Measurements from ENCODE around the gene DNAJC18. TPM values are rescaled to one million over a fixed set of nuclear protein-coding genes. Genes with fewer than 3 reads are reported as not detected.

The DNAJC18 gene
- total and polyA plus RNA-seq, 8 donors: under 0.01 to 12.1 (median 2.3) TPM; not detected in 1

DNA sequence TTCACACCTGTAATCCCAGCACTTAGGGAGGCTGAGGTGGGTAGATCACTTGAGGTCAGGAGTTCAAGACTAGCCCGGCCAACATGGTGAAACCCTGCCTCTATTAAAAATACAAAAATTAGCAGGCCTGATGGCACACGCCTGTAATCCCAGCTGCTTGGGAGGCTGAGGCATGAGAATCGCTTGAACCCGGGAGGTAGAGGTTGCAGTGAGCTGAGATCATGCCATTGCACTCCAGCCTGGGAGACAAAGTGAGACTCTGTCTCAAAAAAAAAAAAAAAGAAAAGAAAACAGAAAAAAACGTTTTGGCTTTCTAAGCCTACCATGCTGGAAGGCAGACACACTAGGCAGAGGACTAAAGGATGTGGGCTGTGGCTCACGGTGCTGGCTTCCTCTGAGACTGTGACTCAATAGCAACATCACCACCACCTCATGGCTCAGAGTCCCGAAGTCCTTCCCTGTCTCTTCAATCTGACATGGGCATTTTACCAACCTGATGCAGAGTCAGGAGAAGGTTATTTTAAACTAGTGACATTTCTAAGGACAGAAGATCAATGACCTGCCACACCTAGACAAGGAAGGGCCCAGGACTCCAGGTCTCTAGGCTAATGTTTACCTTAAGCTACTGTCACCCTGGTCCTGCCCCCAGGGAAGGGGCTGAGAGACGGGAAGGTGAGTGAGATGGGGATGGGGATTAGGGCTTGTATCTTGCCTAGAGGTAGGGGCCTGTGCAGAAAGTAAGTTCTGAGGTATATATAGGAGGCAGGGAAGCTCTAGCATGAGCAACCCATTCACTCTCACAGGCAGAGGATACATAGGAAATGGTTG, 19.5 kb upstream of the DNAJC18 start:
- intact Hi-C loops (cut with DNase I; ENCODE audit: low total_unique reads): no loop called here
- 56 to 69% (median 63%) methylated on average over 8 of the region's 8 CpGs for WGBS, 5 donors
- H3K4me1 ChIP-seq: peaks cover 10 to 24% (median 15%) of the 10 kb centered on the region in 4 donors
- H3K27me3 ChIP-seq: no peaks in the 10 kb centered on the region
- TF ChIP-seq, protein P1, sequence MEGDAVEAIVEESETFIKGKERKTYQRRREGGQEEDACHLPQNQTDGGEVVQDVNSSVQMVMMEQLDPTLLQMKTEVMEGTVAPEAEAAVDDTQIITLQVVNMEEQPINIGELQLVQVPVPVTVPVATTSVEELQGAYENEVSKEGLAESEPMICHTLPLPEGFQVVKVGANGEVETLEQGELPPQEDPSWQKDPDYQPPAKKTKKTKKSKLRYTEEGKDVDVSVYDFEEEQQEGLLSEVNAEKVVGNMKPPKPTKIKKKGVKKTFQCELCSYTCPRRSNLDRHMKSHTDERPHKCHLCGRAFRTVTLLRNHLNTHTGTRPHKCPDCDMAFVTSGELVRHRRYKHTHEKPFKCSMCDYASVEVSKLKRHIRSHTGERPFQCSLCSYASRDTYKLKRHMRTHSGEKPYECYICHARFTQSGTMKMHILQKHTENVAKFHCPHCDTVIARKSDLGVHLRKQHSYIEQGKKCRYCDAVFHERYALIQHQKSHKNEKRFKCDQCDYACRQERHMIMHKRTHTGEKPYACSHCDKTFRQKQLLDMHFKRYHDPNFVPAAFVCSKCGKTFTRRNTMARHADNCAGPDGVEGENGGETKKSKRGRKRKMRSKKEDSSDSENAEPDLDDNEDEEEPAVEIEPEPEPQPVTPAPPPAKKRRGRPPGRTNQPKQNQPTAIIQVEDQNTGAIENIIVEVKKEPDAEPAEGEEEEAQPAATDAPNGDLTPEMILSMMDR (IDR thresholded peaks at IDR 0.05): no peak
- TF ChIP-seq POLR2A (IDR thresholded peaks at IDR 0.05) (no peak), EP300 (IDR thresholded peaks at IDR 0.05) (no peak), POLR2AphosphoS5 (IDR thresholded peaks at IDR 0.05) (peak in 1 of 3 donors; percentile 39)
- no peaks in the 10 kb centered on the region for H3K9me3 ChIP-seq
- H3K4me3 ChIP-seq: no peak overlapping the region
- DNase-seq: peak; percentile 54 to 76
- no peaks in the 10 kb centered on the region for H3K36me3 ChIP-seq
- H3K27ac ChIP-seq: peak overlapping the region; percentile 32 to 79 (median 74)

DNA sequence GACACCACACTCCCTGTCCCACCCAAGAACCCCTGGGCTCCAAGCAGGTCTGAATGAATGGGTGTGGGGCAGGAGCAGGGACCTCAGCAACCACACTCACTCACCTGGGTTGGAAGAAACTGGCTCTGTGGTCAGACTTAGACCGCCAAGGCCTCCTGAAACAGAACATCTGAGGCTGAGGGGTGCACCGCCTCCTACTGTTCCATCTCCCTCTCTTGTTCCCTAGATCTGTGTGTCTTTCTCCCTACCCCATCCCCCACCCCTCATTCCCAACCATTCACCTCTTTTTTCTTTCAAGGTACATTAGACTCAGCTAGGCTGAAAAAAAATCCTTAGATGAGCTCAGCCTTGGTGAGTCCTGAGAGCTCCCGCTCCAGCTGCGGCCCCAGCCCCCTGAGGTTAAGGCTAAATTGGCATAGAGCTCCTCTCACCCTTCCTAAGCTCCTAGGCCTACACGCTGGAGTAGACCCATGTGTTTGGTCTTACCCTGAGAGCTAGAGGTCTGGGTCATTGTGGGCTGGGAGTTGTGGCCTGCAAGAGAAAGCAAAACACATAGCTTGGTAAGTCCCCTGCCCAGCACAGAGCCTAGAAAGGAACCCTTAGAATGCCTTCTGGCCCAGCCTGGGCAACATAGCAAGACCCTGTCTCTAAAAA, 18.5 kb upstream of the DNAJC18 start:
- TF ChIP-seq EP300 (IDR thresholded peaks at IDR 0.05): no peak
- Histone ChIP-seq H3K9me3 (no peaks in the 10 kb centered on the region), H3K27ac (no peak overlapping the region), H3K4me1 (peaks cover 10 to 24% (median 15%) of the 10 kb centered on the region in 4 donors), H3K36me3 (no peaks in the 10 kb centered on the region), H3K27me3 (no peaks in the 10 kb centered on the region), H3K4me3 (no peak overlapping the region)
- 89 to 95% (median 93%) methylated on average over 5 of the region's 5 CpGs for WGBS, 5 donors
- DNase-seq: no peak
- intact Hi-C loops (cut with DNase I; ENCODE audit: low total_unique reads): no loop called here

DNA sequence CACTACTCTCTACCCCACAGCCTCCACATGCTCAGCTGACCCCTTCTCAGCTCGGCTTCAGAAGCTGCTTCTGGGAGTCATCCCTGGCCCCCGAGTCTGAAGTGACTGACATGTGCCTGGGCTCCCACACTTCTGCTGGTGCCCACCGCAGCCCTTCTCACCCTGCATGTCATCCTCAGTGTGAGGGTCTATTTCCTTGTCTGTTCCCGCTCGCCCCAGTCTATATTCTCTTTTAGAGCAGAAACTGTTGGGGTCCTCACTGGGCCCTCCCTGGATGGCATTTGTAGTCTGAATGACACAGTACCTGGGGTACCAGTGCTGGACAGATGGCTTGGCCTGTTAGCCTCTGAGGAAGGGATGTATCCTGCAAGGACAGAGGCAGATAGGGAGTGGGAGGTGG, 17.9 kb upstream of the DNAJC18 start:
- intact Hi-C loops (cut with DNase I; ENCODE audit: low total_unique reads): no loop called here
- no peak overlapping the region for H3K4me3 ChIP-seq
- H3K27ac ChIP-seq: no peak overlapping the region
- peaks cover 10 to 24% (median 15%) of the 10 kb centered on the region in 4 donors for H3K4me1 ChIP-seq
- WGBS, 5 donors: 90 to 96% (median 92%) methylated on average over 5 of the region's 5 CpGs
- DNase-seq: no peak
- no peaks in the 10 kb centered on the region for H3K9me3 ChIP-seq
- H3K36me3 ChIP-seq: no peaks in the 10 kb centered on the region
- no peak for TF ChIP-seq EP300 (IDR thresholded peaks at IDR 0.05)
- TF ChIP-seq POLR2AphosphoS5 (IDR thresholded peaks at IDR 0.05): no peak
- TF ChIP-seq, protein P1 (IDR thresholded peaks at IDR 0.05): no peak
- TF ChIP-seq POLR2A (IDR thresholded peaks at IDR 0.05): no peak
- no peaks in the 10 kb centered on the region for H3K27me3 ChIP-seq

DNA sequence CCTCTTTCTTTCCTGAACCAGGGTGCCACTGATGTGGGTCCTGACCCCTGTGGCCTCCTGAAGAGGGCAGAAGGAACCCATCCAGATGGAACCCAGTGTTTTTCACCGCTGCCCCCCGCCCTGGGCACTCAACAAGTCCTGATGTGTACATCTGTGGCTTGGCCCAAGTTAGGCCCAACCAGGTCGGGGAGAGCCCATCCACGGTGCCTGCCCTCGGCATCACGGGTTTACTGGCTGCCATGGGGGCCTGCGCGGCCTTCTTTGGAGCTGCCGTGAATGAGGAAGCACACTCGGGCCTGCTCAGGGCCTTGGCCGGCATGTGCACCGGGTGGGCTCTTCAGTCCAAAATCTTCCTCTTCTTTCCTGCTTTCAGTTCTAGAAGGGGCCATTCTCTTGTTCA, 17.5 kb upstream of the DNAJC18 start:
- TF ChIP-seq EP300 (IDR thresholded peaks at IDR 0.05): no peak
- TF ChIP-seq, protein P1 (IDR thresholded peaks at IDR 0.05): no peak
- no peaks in the 10 kb centered on the region for H3K27me3 ChIP-seq
- no peaks in the 10 kb centered on the region for H3K9me3 ChIP-seq
- H3K36me3 ChIP-seq: no peaks in the 10 kb centered on the region
- no peak overlapping the region for H3K27ac ChIP-seq
- peaks cover 10 to 24% (median 15%) of the 10 kb centered on the region in 4 donors for H3K4me1 ChIP-seq
- H3K4me3 ChIP-seq: no peak overlapping the region
- intact Hi-C loops (cut with DNase I; ENCODE audit: low total_unique reads): no loop called here
- 92 to 95% (median 93%) methylated on average over 11 to 12 of the region's 12 CpGs for WGBS, 5 donors
- DNase-seq: no peak
